SH-SY5Y (cell line): Measurements from ENCODE around the gene DCHS1.

Experiments used
- GATA2 ChIP-seq: IDR thresholded peaks from 2 replicates; pipeline ENCODE4 v1.6.1; 2011; ENCODE audit warnings: mild to moderate bottlenecking, low read depth, low read length
- GATA3 ChIP-seq: IDR thresholded peaks from 2 replicates; pipeline ENCODE4 v1.6.1; 2011; ENCODE audit warnings: low read depth, mild to moderate bottlenecking, low read length, moderate library complexity

The DCHS1 gene, protein sequence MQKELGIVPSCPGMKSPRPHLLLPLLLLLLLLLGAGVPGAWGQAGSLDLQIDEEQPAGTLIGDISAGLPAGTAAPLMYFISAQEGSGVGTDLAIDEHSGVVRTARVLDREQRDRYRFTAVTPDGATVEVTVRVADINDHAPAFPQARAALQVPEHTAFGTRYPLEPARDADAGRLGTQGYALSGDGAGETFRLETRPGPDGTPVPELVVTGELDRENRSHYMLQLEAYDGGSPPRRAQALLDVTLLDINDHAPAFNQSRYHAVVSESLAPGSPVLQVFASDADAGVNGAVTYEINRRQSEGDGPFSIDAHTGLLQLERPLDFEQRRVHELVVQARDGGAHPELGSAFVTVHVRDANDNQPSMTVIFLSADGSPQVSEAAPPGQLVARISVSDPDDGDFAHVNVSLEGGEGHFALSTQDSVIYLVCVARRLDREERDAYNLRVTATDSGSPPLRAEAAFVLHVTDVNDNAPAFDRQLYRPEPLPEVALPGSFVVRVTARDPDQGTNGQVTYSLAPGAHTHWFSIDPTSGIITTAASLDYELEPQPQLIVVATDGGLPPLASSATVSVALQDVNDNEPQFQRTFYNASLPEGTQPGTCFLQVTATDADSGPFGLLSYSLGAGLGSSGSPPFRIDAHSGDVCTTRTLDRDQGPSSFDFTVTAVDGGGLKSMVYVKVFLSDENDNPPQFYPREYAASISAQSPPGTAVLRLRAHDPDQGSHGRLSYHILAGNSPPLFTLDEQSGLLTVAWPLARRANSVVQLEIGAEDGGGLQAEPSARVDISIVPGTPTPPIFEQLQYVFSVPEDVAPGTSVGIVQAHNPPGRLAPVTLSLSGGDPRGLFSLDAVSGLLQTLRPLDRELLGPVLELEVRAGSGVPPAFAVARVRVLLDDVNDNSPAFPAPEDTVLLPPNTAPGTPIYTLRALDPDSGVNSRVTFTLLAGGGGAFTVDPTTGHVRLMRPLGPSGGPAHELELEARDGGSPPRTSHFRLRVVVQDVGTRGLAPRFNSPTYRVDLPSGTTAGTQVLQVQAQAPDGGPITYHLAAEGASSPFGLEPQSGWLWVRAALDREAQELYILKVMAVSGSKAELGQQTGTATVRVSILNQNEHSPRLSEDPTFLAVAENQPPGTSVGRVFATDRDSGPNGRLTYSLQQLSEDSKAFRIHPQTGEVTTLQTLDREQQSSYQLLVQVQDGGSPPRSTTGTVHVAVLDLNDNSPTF (N-terminal part only)

DNA sequence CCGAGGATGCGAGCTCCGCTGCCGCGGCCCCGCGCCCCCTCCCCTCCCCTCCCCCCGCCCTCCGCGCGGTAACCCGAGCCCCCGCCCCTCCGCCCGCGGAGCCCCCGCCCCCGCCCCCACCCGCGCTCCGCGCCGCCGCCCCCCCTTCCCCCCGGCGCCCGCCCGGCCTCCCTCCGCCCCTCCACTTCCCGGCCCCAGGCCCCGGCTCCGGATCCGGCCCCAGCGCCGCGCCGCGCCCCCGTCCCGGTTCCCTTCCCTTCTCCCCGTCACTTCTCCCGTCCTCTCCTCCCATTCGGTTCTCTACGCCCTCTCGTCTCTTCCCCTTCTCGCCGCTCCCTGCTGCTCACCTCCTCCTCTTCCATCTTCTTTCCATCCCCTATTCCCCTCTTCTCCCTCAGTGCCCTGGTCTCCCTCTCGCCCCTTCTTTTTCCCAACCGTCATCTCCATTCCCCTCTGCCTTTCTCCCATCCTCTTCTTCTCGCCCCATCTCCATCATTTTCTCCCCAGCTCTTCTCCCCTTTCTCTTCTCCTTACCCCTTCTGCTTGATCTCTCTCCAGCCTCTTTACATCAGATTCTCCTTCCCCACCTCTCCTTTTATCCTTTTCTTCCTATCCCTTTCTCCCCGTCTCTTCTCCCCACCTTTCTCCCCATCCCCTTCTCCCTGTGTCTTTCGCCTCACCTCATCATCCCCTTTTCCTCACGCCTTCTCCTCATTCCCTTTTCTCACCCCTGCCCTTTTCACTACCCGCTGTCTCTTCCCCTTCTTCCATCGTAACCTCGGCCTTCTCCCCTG lies at the start of gene DCHS1:
DCHS1 (minus strand) TSS at position 20 of the 794 bp plus-strand sequence. CDS start 14,196 bp downstream, outside the sequence.
- TF ChIP-seq GATA3 (no peak), GATA2 (no peak)

DNA sequence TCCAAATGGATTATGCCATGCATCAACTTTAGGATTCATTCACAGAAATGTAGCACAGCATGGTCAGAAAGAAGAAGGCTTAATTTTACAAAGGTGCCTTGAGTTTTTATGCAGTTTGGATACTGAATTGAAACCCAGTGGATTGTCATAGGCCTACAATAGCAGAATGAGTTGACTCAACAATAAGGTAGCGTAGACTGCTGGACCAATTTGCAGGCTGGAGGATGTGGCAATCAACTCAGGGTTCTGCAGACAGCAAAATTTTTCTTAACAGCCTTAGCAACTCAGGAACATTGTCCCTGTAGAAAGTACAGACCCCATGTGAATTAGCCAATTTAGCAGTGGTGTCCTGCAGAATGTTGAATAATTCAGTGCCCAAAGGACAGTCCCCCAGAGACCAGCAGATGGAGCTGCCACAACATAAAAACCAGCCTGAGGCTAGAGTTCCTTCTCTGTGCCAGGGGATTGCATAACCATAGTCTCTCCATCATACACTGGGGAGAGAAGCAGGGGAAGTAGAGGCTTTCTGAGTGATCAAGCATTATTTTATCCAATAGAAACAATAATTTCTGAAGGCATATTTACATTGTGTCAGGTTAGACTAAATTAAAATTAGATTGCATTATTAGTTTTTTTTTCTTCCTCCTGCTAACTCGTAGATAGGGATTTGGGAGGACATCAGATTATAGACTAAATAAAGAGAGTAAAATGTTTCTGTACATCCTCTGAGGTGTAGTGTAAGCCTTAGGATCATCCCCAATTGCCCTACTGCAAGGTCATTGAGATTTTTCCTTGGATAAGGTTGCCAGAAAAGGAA lies 47.8 kb upstream of the DCHS1 start:
- no peak for TF ChIP-seq GATA2
- no peak for TF ChIP-seq GATA3

DNA sequence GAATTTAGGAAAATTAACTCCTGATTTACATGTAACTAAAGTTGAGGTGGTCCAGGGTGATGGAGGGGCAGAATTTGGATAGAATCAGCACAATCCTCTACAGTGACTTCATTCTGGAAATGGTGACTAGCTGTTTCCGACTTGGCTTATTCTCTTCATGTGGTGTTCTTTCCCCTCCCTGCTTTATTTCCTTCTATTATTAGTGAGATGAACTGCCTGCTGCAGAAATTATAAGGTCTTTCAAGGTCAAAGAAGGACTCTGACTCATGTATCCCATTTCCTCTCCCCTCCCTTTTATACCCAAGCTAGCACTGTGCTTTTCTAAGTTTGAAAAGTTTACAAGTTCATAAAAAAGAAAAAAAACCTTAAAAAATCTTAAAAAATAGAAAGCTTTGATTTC lies 39.8 kb upstream of the DCHS1 start:
- TF ChIP-seq GATA2 (no peak), GATA3 (no peak)

DNA sequence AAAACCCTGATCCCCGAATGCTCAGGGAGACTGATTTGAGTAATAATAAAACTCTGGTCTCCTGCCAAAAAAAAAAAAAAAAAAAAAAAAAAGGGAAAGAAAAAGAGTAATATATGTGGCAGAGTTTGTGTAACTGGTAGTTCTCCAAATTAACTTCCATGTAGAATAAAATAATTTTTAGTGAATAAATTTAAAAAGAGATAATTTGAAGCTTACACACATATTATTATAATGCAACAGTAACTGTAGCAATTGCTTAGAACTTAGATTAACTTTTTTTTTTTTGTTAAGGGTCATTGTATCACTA lies 38.6 kb upstream of the DCHS1 start:
- TF ChIP-seq GATA2 (no peak), GATA3 (no peak)

DNA sequence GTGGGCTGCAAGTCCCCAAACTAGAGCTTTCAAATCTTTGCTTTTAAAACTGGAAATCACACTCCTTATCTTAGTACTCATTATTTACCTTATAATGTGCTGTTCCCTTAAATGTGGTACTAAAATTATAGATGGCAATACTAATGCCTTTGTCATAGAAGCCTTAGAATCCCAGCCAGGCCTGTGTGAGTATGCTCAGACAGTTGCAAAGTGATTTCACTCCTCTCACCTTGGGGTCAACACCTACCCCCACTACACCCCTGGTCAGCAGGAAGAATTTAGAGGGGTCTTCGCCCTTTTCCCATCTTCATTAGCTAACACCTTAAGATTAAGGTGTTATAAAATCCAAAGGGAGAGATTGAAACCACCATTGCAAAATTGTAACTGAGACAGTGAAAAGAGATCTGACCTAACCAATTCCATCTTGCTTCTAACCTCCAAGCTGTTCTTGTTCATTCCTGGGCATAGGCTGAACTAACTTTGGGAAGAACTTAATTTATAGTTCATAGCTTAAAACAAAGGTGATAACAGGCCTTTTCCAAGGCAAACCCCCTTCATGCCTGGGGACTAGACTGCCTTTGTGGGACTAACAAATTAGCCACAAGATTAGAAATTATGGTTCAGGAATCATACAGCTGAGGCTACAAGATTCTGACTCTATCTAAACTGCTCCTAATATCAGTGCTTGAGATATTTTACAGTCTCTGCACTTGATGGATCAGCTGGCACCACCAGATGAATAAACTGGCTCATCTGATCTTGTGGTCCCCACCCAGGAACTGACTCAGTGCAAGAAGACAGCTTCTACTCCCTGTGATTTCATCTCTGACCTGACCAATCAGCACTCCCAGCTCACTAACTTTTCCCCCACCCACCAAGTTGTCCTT lies 38.0 kb upstream of the DCHS1 start:
- no peak for TF ChIP-seq GATA2
- no peak for TF ChIP-seq GATA3

DNA sequence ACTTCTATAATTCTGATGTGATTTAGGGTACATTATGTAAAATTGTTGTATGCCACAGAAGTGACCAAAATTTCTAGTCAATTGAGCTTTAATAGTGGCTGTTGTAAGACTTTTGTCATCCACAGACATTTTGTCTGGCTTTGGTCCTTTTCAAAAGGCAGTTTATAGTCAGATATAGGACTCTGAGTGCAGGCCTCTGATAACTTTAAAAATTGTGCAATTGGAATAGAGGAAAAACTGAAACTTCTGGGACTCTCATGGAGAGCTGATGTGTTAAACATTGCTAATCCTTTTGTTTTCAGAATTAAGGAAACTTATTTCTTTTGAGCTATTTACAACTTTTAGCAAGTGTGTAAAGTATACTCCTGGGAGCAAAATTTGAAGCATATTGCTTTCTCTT lies 36.5 kb upstream of the DCHS1 start:
- no peak for TF ChIP-seq GATA3
- no peak for TF ChIP-seq GATA2

DNA sequence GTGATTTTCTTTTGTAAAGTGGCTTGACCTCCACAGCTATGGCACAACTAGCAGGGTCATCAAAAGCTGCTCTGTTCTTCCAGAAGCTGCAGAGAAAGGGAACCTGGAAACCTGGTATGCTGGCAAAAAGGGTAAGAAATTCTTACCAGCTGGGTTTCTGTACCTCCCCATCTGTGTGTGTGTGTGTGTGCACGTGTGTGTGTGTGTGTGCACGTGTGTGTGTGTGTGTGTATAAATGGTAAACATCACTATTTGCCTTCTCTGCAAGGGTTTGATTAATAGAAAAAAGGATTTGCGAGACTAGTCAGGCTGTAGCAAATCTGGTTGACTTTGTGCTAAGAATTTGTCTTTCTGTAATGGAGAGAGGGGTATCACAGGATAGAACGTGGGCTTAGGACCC lies 32.3 kb upstream of the DCHS1 start:
- TF ChIP-seq GATA2 (no peak), GATA3 (no peak)

DNA sequence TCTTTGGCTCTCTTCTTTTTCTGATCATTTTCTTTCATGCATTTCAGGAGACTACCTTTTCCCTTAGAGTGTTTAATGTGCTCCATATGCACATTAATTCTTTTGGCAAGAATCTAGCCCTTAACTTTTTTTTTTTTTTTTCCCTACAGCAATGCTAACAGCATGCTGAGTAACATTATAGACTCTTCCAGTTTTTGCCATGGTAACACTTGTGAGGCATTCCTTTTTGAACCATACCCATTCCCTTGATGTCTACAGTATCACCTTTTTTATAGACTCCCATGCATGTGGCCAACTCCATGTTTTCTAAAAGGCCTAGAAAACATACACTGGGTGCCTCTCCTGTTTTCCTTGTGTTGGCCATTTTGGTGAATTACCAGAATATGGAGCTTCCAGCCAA lies 30.4 kb upstream of the DCHS1 start:
- TF ChIP-seq GATA2 (no peak), GATA3 (no peak)

DNA sequence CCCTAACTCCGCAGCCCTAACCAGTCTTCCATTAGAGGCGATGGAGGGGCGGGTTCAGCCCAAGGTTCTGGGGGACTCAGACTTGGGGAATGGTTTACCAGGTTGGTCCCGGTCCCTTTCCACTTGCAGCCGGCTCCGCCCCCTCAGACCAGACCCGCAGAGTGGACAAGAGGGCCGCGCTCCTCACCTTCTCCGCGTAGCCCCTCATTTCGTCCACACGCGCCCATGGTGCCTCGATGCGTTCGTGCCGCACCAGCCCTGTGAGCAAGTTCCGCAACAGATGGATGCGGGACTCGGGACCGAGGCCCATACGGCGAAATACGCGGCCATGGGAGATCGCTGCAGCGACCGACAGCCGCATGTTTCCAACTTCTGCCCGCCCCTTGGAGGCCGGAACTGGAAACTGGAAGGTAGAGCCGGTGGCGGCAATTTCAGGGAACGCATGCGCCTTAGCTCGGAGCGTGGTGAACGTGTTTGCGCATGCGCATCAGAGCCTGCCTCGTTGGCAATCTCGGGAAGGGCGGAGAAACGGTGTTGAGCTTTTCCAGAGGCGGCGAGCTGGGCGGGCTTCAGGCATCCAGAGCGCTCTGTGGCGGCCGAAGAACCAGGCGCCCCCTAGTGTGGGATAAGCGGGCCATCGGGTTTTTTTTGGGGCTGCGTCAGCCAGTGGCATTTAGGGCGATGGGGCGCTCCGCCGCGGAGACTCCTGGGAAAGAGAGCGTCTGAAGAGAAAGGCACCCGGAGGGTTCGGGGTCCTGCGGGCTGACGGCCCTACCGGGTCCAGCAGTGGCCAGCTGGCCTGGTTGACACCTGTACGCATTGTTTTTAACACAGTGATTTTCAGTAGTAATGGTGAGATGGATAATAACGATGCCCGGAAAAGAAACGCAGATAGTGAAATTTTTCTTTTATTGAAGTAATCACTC lies 27.6 kb upstream of the DCHS1 start, which contains the start of gene MRPL17:
MRPL17 (minus strand) TSS at position 405 of the 926 bp plus-strand sequence; CDS start at position 361, 44 bp downstream.
- TF ChIP-seq GATA2 = peak; percentile 19; the same call in 1 of the 2 replicates
- TF ChIP-seq GATA3 = no peak

DNA sequence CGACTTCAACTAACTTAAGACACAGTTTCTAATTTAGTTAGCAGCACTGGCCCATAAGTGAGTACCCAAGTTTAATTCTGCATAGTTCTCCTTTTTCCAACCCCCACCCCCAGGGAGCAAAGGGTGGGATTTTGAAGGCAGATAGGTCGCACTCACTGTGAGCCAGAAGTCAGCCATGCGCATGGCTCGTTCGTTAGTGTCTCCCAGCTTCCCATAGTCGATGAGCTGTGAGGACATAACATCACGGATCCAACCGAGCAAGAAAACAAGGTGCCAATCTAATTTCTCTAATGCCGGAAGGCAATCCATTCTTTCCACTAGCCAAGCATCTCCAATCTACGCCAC lies 27.0 kb upstream of the DCHS1 start:
- TF ChIP-seq GATA2 (no peak), GATA3 (no peak)

DNA sequence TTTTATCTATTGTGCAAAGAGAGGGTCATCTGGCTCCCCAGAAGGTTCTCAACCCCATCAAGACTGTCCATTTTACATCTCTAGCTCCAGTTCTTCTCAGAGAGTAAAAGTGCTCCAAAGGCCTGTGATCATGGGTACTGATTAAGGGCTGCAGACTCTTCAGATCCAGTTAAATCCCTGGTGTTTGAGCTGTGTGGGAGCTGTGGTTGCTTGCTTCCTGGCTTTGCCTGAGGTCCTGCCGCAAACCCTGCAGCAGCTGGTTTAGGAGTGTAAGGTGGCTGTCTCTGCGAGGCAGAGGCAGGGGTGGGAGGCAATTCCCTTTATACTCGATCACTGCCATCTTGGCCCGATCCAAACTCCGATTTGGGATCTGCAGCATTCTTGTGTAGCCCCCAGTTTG lies 26.3 kb upstream of the DCHS1 start:
- TF ChIP-seq GATA3 = no peak
- no peak for TF ChIP-seq GATA2

DNA sequence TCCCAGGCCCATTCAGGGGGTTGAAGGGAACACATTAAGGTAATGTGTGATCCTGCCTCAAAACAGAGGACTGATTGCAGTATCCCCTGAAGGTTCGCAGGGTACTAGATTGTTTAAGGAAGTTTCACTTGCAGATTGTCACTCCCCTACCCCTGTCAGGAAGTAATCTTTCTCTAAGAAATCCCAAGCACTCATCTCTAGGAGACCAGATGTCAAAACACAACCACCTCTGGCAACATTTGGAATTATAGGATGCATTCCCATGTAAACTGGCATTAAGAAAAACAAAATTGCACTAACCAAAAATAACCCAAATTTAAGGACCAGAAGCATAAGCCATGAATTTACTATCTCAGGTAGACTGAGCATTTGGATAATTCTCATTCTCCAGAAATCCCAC lies 25.9 kb upstream of the DCHS1 start:
- no peak for TF ChIP-seq GATA2
- no peak for TF ChIP-seq GATA3

DNA sequence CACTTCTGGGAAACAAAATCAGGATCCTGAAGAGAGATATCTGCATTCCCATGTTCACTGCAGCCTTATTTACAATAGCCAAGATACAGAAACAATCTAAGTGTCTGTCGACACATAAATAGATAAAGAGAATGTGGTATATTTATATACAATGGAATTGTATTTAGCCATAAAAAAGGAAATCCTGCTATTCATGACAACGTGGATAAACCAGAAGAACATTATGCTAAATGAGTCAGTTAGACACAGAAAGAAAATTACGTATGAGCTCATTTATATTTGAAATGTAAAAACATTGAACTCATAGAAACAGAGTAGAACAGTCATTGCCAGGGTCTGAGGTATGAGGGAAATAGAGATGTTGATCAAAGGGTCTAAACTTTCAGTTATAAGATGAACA lies 21.4 kb upstream of the DCHS1 start:
- TF ChIP-seq GATA2 = no peak
- no peak for TF ChIP-seq GATA3
